Activated naive CD8-positive, alpha-beta T cell treated with anti-CD3 and anti-CD28 coated beads for 36 hours (primary cell): ENCODE measurements around the gene RERE. TPM values are rescaled to one million over a fixed set of nuclear protein-coding genes. Genes with fewer than 3 reads are reported as not detected.

Experiments used
- DNase-seq: peaks from one replicate; pipeline ENCODE4 v3.0.0; 2021
- H3K27ac Mint-ChIP-seq: one replicate; pipeline ENCODE4 v1.8.0; 2022; ENCODE audit warnings: mild to moderate bottlenecking, moderate library complexity, mixed read lengths
- H3K27me3 Mint-ChIP-seq: one replicate; pipeline ENCODE4 v1.8.0; 2022; ENCODE audit warnings: mild to moderate bottlenecking, mixed read lengths
- H3K36me3 Mint-ChIP-seq: one replicate; pipeline ENCODE4 v1.8.0; 2021; ENCODE audit warnings: mild to moderate bottlenecking, mixed read lengths
- H3K4me1 Mint-ChIP-seq: one replicate; pipeline ENCODE4 v1.8.0; 2021; ENCODE audit warnings: mixed read lengths
- H3K4me3 Mint-ChIP-seq: one replicate; pipeline ENCODE4 v1.8.0; 2022; ENCODE audit warnings: mild to moderate bottlenecking, moderate library complexity, mixed read lengths
- H3K9me3 Mint-ChIP-seq: one replicate; pipeline ENCODE4 v1.8.0; 2022; ENCODE audit warnings: mixed read lengths
- total RNA-seq, 2 experiments: library from RNA; stranded (reverse); gene quantifications; one replicate each; pipeline ENCODE4 v1.2.3, GENCODE V29; 2021

The RERE gene
- total RNA-seq, 2 experiments from 2014 or later = 36.8 to 39.6 TPM

DNA sequence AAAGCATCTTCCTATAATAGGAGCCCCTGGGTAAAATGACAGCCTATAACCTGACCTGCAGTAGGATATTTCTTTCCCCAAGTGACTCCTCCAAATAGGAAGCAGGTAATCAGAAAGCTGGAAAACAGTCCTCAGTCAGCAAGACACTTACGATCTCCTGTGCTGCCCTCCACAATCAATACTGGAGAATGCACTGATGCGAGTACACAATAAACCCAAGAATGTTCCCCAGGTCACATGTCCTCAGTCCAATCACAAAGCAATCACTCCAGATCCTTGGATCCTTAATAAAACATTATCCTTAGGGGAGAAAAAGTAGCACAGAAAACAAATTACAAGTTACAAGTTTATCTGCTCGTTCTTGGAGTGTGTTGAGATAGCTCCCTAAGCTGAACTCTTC is 266.4 kb downstream of the RERE start:
- H3K4me3 Mint-ChIP-seq = no peak overlapping the region
- no peaks in the 10 kb centered on the region for H3K9me3 Mint-ChIP-seq
- peaks cover 16% of the 10 kb centered on the region for H3K36me3 Mint-ChIP-seq
- no peak overlapping the region for H3K27ac Mint-ChIP-seq
- peaks cover 35% of the 10 kb centered on the region for H3K4me1 Mint-ChIP-seq
- no peak for DNase-seq
- H3K27me3 Mint-ChIP-seq = no peaks in the 10 kb centered on the region

DNA sequence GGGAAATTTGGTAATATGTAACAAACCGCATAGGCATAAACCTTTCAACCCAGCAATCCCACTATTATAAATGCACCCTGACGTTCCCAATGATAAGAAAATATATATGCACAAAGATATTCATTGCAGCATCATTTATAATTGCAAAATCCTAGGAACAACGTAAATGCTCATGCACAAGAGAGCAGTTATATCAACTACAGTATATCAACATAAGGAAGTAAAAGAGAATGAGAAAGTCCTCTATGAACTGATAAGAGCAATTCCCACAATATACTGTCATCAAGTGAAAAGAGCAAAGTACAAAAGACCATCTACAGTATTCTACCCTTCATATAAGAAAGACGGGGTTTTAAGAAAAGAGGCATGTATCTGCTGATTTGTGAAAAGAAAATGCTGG is 269.6 kb downstream of the RERE start:
- Mint-ChIP-seq H3K36me3 (peaks cover 22% of the 10 kb centered on the region), H3K4me3 (no peak overlapping the region), H3K27me3 (no peaks in the 10 kb centered on the region), H3K27ac (no peak overlapping the region), H3K4me1 (peaks cover 20% of the 10 kb centered on the region), H3K9me3 (peaks cover 4% of the 10 kb centered on the region)
- no peak for DNase-seq

- Mint-ChIP-seq H3K4me1 (peaks cover 15% of the 10 kb centered on the region), H3K27me3 (no peaks in the 10 kb centered on the region), H3K36me3 (peaks cover 27% of the 10 kb centered on the region), H3K9me3 (peaks cover 4% of the 10 kb centered on the region), H3K27ac (no peak overlapping the region), H3K4me3 (no peak overlapping the region)
- no peak for DNase-seq
These were observed 272.4 kb downstream of the RERE start for GRCh38 chr1:8545078-8545477.

DNA sequence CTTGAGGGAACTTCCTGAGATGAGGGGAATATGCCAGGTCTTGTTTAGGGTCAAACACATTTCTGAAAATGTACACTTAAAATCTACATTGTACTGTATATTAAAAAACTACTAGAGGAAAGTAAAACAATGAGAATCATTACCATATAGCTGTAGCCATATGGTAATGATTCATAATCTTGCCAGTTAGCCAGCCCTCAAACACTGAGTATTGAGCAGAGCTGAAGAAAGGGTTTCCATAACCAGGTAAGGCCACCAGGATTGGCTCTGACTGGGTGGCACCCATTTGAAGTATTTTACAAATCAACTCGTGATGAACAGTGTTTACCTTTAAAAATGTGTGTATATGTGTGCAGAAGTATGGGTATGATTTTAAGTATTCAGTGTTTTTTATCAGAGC is 272.8 kb downstream of the RERE start:
- Mint-ChIP-seq H3K9me3 (peaks cover 4% of the 10 kb centered on the region), H3K27me3 (no peaks in the 10 kb centered on the region), H3K27ac (no peak overlapping the region), H3K4me1 (peaks cover 16% of the 10 kb centered on the region), H3K4me3 (no peak overlapping the region), H3K36me3 (peaks cover 27% of the 10 kb centered on the region)
- DNase-seq = no peak

GRCh38 chr1:8543965-8544364 is 273.5 kb downstream of the RERE start:
- H3K9me3 Mint-ChIP-seq = peaks cover 4% of the 10 kb centered on the region
- peaks cover 31% of the 10 kb centered on the region for H3K36me3 Mint-ChIP-seq
- H3K4me1 Mint-ChIP-seq = peaks cover 21% of the 10 kb centered on the region
- no peak overlapping the region for H3K27ac Mint-ChIP-seq
- no peaks in the 10 kb centered on the region for H3K27me3 Mint-ChIP-seq
- DNase-seq = no peak
- H3K4me3 Mint-ChIP-seq = no peak overlapping the region

- DNase-seq = no peak
- peaks cover 4% of the 10 kb centered on the region for H3K9me3 Mint-ChIP-seq
- no peak overlapping the region for H3K4me3 Mint-ChIP-seq
- H3K36me3 Mint-ChIP-seq = peaks cover 31% of the 10 kb centered on the region
- H3K27me3 Mint-ChIP-seq = no peaks in the 10 kb centered on the region
- H3K4me1 Mint-ChIP-seq = peaks cover 32% of the 10 kb centered on the region
- no peak overlapping the region for H3K27ac Mint-ChIP-seq
These were observed 275.4 kb downstream of the RERE start for GRCh38 chr1:8541961-8542521.

GRCh38 chr1:8540971-8541370 is 276.5 kb downstream of the RERE start:
- Mint-ChIP-seq H3K36me3 (peaks cover 27% of the 10 kb centered on the region), H3K27ac (peak overlapping the region; percentile 73), H3K4me1 (peaks cover 32% of the 10 kb centered on the region), H3K4me3 (no peak overlapping the region), H3K9me3 (peaks cover 4% of the 10 kb centered on the region), H3K27me3 (no peaks in the 10 kb centered on the region)
- no peak for DNase-seq

- no peak overlapping the region for H3K4me3 Mint-ChIP-seq
- no peaks in the 10 kb centered on the region for H3K27me3 Mint-ChIP-seq
- peak overlapping the region; percentile 73 for H3K27ac Mint-ChIP-seq
- DNase-seq = no peak
- H3K36me3 Mint-ChIP-seq = peaks cover 29% of the 10 kb centered on the region
- peaks cover 4% of the 10 kb centered on the region for H3K9me3 Mint-ChIP-seq
- peaks cover 34% of the 10 kb centered on the region for H3K4me1 Mint-ChIP-seq
These were observed 277.0 kb downstream of the RERE start for GRCh38 chr1:8540261-8540941.

- DNase-seq = no peak
- peak overlapping the region; percentile 28 for H3K27ac Mint-ChIP-seq
- peaks cover 23% of the 10 kb centered on the region for H3K36me3 Mint-ChIP-seq
- H3K27me3 Mint-ChIP-seq = no peaks in the 10 kb centered on the region
- H3K4me1 Mint-ChIP-seq = peaks cover 38% of the 10 kb centered on the region
- H3K9me3 Mint-ChIP-seq = peaks cover 4% of the 10 kb centered on the region
- H3K4me3 Mint-ChIP-seq = no peak overlapping the region
These were observed 277.8 kb downstream of the RERE start for GRCh38 chr1:8539683-8540082.

DNA sequence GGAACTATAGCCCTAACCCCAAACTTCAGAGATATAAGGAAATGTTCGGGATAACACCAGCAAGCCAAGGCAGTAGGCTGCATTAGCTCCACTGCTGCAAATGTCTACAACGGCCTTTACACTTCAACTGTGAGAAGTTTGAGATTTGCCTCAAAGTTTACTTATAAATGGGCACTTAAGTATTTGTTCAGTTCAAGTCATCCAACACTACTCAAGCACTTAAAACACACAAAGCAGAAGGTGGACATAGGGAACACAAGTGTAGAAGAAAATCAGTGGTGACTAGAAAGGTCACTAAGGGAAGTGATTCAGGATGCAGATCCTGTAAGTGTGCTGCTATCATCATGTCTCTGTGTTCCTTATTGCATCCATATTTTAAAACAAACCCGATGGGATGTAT is 278.9 kb downstream of the RERE start:
- no peaks in the 10 kb centered on the region for H3K9me3 Mint-ChIP-seq
- no peak overlapping the region for H3K4me3 Mint-ChIP-seq
- H3K27me3 Mint-ChIP-seq = no peaks in the 10 kb centered on the region
- peaks cover 12% of the 10 kb centered on the region for H3K36me3 Mint-ChIP-seq
- no peak overlapping the region for H3K27ac Mint-ChIP-seq
- peaks cover 49% of the 10 kb centered on the region for H3K4me1 Mint-ChIP-seq
- DNase-seq = no peak

DNA sequence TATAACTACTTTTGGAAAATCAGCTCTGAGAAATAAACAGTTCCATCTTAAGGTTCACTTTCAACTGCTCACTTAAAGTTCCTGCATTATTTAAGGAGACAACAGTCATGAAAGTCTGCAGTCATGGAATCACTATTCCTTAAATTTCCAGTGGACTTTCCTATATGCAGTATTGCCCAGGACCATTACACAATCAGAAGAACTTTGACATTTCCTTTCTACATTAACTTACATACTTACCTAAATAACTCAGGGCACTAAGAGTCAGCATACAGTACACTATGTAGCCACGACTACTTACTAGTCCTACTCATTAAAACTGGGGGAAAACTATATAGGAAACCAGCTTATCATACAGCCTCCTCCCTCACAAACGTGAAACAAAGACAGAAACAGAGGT is 279.4 kb downstream of the RERE start:
- no peak for DNase-seq
- Mint-ChIP-seq H3K27ac (no peak overlapping the region), H3K4me3 (no peak overlapping the region), H3K9me3 (no peaks in the 10 kb centered on the region), H3K36me3 (peaks cover 11% of the 10 kb centered on the region), H3K27me3 (no peaks in the 10 kb centered on the region), H3K4me1 (peaks cover 54% of the 10 kb centered on the region)

DNA sequence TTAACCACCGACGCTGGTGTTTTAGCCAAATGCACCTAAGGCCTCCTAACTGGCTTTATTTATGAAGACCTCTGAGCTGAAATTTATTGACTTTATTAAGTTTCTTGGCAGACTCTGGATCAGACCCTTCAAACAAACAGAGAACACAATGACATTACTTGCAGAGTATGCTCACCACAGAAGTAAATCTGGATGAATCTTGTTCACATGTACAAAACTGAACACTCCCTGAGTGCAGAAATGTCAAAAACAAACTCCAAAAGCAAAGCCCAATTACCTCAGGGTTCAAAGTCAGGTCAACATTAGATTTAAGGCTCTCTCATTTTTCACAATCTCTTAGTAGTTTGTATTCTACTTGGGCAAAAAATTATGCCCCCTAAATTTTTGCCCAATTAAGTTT is 280.9 kb downstream of the RERE start:
- no peak for DNase-seq
- Mint-ChIP-seq H3K4me1 (peaks cover 58% of the 10 kb centered on the region), H3K9me3 (no peaks in the 10 kb centered on the region), H3K27me3 (no peaks in the 10 kb centered on the region), H3K27ac (no peak overlapping the region), H3K4me3 (no peak overlapping the region), H3K36me3 (peaks cover 11% of the 10 kb centered on the region)

GRCh38 chr1:8533907-8534306 is 283.5 kb downstream of the RERE start:
- Mint-ChIP-seq H3K27me3 (no peaks in the 10 kb centered on the region), H3K9me3 (no peaks in the 10 kb centered on the region), H3K4me1 (peaks cover 40% of the 10 kb centered on the region), H3K36me3 (peaks cover 6% of the 10 kb centered on the region), H3K4me3 (no peak overlapping the region), H3K27ac (peak overlapping the region; percentile 70)
- DNase-seq = no peak

DNA sequence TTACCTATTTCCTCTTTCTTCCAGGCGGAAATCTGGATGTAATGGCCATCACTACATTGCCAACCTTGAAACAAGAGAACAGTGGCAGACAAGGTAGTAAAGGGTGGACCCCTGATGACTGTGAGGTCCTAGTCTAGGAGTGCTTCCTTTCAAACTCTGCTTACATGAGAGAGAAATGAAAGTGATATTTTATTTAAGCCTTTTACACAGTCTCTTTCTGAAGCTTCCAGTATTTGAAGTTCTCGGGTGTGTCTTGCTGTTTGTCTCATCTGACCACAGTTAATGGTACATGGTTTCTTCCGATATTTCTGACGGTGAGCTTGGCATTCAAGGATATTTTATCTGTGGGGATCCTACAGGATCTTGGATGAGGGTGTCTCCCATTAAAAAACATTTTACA is 284.3 kb downstream of the RERE start:
- no peak for DNase-seq
- Mint-ChIP-seq H3K4me1 (peaks cover 34% of the 10 kb centered on the region), H3K9me3 (no peaks in the 10 kb centered on the region), H3K4me3 (peak overlapping the region; percentile 11), H3K27me3 (no peaks in the 10 kb centered on the region), H3K36me3 (peaks cover 8% of the 10 kb centered on the region), H3K27ac (peak overlapping the region; percentile 70)

- no peaks in the 10 kb centered on the region for H3K9me3 Mint-ChIP-seq
- no peak overlapping the region for H3K27ac Mint-ChIP-seq
- no peaks in the 10 kb centered on the region for H3K27me3 Mint-ChIP-seq
- H3K36me3 Mint-ChIP-seq = peaks cover 9% of the 10 kb centered on the region
- no peak for DNase-seq
- H3K4me3 Mint-ChIP-seq = no peak overlapping the region
- H3K4me1 Mint-ChIP-seq = peaks cover 36% of the 10 kb centered on the region
These were observed 287.5 kb downstream of the RERE start for GRCh38 chr1:8529901-8530300.

GRCh38 chr1:8527941-8528340 is 289.5 kb downstream of the RERE start:
- H3K9me3 Mint-ChIP-seq = no peaks in the 10 kb centered on the region
- DNase-seq = no peak
- peaks cover 16% of the 10 kb centered on the region for H3K36me3 Mint-ChIP-seq
- H3K4me3 Mint-ChIP-seq = no peak overlapping the region
- peaks cover 17% of the 10 kb centered on the region for H3K4me1 Mint-ChIP-seq
- peak overlapping the region; percentile 38 for H3K27ac Mint-ChIP-seq
- no peaks in the 10 kb centered on the region for H3K27me3 Mint-ChIP-seq
